GM19035 (cell line): ENCODE results near the gene HBA1.
"Not testable (repeated sequence)": the region's sequence is repeated elsewhere in the genome, so short reads cannot be mapped to it uniquely, and the experiment has no call there.

ENCODE experiments used
- ATAC-seq: cut with Tn5 transposase; IDR thresholded peaks from one replicate; pipeline ENCODE4 v1.9.1; 2021; ENCODE audit not compliant: unreplicated experiment

The HBA1 gene

GRCh38 chr16:173928-174769 is 2.3 kb upstream of the HBA1 start:
- ATAC-seq = not testable (repeated sequence)

GRCh38 chr16:175011-175949 is 1.2 kb upstream of the HBA1 start:
- ATAC-seq = no peak

- ATAC-seq = not testable (repeated sequence)
Observed at GRCh38 chr16:176006-176405, 474 bp upstream of the HBA1 start.

- ATAC-seq = no peak
Observed at GRCh38 chr16:177394-177822, 928 bp downstream of the HBA1 start.

- no peak for ATAC-seq
Observed at GRCh38 chr16:177981-178667, 1.6 kb downstream of the HBA1 start.

GRCh38 chr16:178668-179015 is 2.2 kb downstream of the HBA1 start:
- ATAC-seq = no peak

- ATAC-seq = no peak
Observed at GRCh38 chr16:179211-180092, 3.0 kb downstream of the HBA1 start.

GRCh38 chr16:180101-180675 is 3.7 kb downstream of the HBA1 start, which contains the start of gene HBQ1:
Gene HBQ1, plus strand, starts transcription at chr16:180459. Its CDS starts 28 bp downstream, at chr16:180487.
- no peak for ATAC-seq

- ATAC-seq = no peak
Observed at GRCh38 chr16:180681-181564, 4.4 kb downstream of the HBA1 start.

GRCh38 chr16:181565-182021 is 5.1 kb downstream of the HBA1 start:
- no peak for ATAC-seq

GRCh38 chr16:183005-183404 is 6.5 kb downstream of the HBA1 start:
- no peak for ATAC-seq

GRCh38 chr16:185213-185612 is 8.7 kb downstream of the HBA1 start:
- no peak for ATAC-seq

GRCh38 chr16:185691-186090 is 9.2 kb downstream of the HBA1 start:
- ATAC-seq = no peak

GRCh38 chr16:187330-187729 is 10.8 kb downstream of the HBA1 start:
- ATAC-seq = no peak

GRCh38 chr16:188674-189073 is 12.2 kb downstream of the HBA1 start:
- ATAC-seq = no peak

GRCh38 chr16:189604-190186 is 13.2 kb downstream of the HBA1 start:
- no peak for ATAC-seq

- ATAC-seq = no peak
Observed at GRCh38 chr16:191831-192230, 15.4 kb downstream of the HBA1 start.

- ATAC-seq = no peak
Observed at GRCh38 chr16:192686-193085, 16.2 kb downstream of the HBA1 start.
